H1 (cell line): ENCODE measurements around the gene CLEC2D. TPM values are rescaled to one million over a fixed set of nuclear protein-coding genes. Genes with fewer than 3 reads are reported as not detected.

Source experiments
- CTCF ChIA-PET: fragments of 300-600 bp; sonication (Branson Sonifier 250); formaldehyde crosslinking; loops from one replicate; lab custom pipeline; 2021; ENCODE audit not compliant: partially characterized antibody; lab: Charles Lee
- POLR2A ChIA-PET: fragments of 300-600 bp; sonication (Branson Sonifier 250); formaldehyde crosslinking; loops from one replicate; lab custom pipeline; 2021; ENCODE audit warnings: inconsistent platforms; ENCODE audit not compliant: partially characterized antibody; lab: Charles Lee
- DNase-seq, 2 experiments: peaks; one replicate each; pipeline versions ENCODE4 v3.0.0 to v3.0.0-alpha.2; 2010 to 2022; ENCODE audit warnings: low spot score in 2 of 2, low read depth in 1 of 2, mixed read lengths in 1 of 2
- FAIRE-seq: peaks from 2 replicates; lab custom pipeline; 2011; peaks lifted over from hg19 to GRCh38; lab: Jason Lieb, UNC
- H2AFZ ChIP-seq: 2 replicates; pipeline ENCODE4 v1.8.1; 2012; ENCODE audit warnings: low read length, inconsistent platforms
- H2AK5ac ChIP-seq: 2 replicates; pipeline ENCODE4 v1.6.1; 2013; ENCODE audit warnings: low read depth, low read length
- H2BK120ac ChIP-seq: replicated peaks from 2 replicates; pipeline ENCODE3; 2013; ENCODE audit warnings: low read depth, low read length, inconsistent platforms
- H2BK12ac ChIP-seq: 2 replicates; pipeline ENCODE4 v1.6.1; 2013; ENCODE audit warnings: low read depth, low read length
- H2BK15ac ChIP-seq: 2 replicates; pipeline ENCODE4 v1.6.1; 2013; ENCODE audit warnings: low read length
- H2BK20ac ChIP-seq: 2 replicates; pipeline ENCODE4 v1.6.1; 2013; ENCODE audit warnings: low read length
- H2BK5ac ChIP-seq: 2 replicates; pipeline ENCODE4 v1.6.1; 2013; ENCODE audit warnings: low read depth, low read length
- H3K14ac ChIP-seq: 2 replicates; pipeline ENCODE4 v1.6.1; 2013; ENCODE audit warnings: inconsistent platforms; ENCODE audit not compliant: insufficient read length
- H3K18ac ChIP-seq: 2 replicates; pipeline ENCODE4 v1.6.1; 2013; ENCODE audit warnings: low read length; ENCODE audit errors: extremely low read depth
- H3K23ac ChIP-seq: 2 replicates; pipeline ENCODE4 v1.6.1; 2013; ENCODE audit warnings: inconsistent platforms; ENCODE audit not compliant: insufficient read length
- H3K23me2 ChIP-seq: 2 replicates; pipeline ENCODE4 v1.6.1; 2013; ENCODE audit warnings: low read depth, low read length
- H3K27ac ChIP-seq: 2 replicates; pipeline ENCODE4 v1.6.1; 2011; ENCODE audit warnings: low read depth, low read length, inconsistent platforms
- H3K27me3 ChIP-seq, 4 experiments: replicated peaks in 1 of 4; 1 replicate in 1 of 4; 2 replicates in 3 of 4; pipeline versions ENCODE4 v1.6.1 to v1.8.1; 2011 to 2013; ENCODE audit warnings: low read length in 3 of 4, mild to moderate bottlenecking in 3 of 4, inconsistent platforms in 2 of 4, mixed read lengths in 2 of 4, moderate library complexity in 1 of 4; ENCODE audit not compliant: control insufficient read depth in 3 of 4, insufficient read depth in 3 of 4; ENCODE audit errors: extremely low read depth in 1 of 4
- H3K36me3 ChIP-seq, 4 experiments: 2 replicates each; pipeline versions ENCODE4 v1.6.1 to v1.8.1; 2011 to 2013; ENCODE audit warnings: mild to moderate bottlenecking in 4 of 4, low read length in 3 of 4, moderate library complexity in 2 of 4, control low read depth in 1 of 4, inconsistent platforms in 1 of 4; ENCODE audit not compliant: insufficient read depth in 4 of 4, control insufficient read depth in 2 of 4
- H3K4ac ChIP-seq: replicated peaks from 2 replicates; pipeline ENCODE3; 2013; ENCODE audit warnings: low read length, low read depth, mixed read lengths, inconsistent platforms; ENCODE audit not compliant: insufficient read length
- H3K4me1 ChIP-seq, 4 experiments: replicated peaks in 1 of 4; 1 replicate in 1 of 4; 2 replicates in 3 of 4; pipeline versions ENCODE4 v1.6.1 to v1.8.1; 2011 to 2013; ENCODE audit warnings: low read length in 3 of 4, inconsistent platforms in 2 of 4, mixed read lengths in 1 of 4; ENCODE audit not compliant: insufficient read depth in 4 of 4, control insufficient read depth in 3 of 4
- H3K4me2 ChIP-seq, 2 experiments: 2 replicates each; pipeline versions ENCODE4 v1.6.1 to v1.8.1; 2011 to 2013; ENCODE audit warnings: low read depth in 2 of 2, low read length in 2 of 2, control low read depth in 1 of 2, inconsistent platforms in 1 of 2, mild to moderate bottlenecking in 1 of 2; ENCODE audit not compliant: insufficient read depth in 1 of 2
- H3K4me3 ChIP-seq, 4 experiments: fragments of 200-600, 300-600 bp in 1 of 4; sonication (generic), shearing (Covaris generic), sonication (Bioruptor Twin) in 1 of 4; 2 replicates each; pipeline versions ENCODE4 v1.5.1 to v1.8.1; 2011 to 2016; ENCODE audit warnings: low read length in 4 of 4, low read depth in 3 of 4, control low read depth in 2 of 4, inconsistent platforms in 2 of 4, mild to moderate bottlenecking in 2 of 4, mixed read lengths in 1 of 4, moderate library complexity in 1 of 4; ENCODE audit not compliant: insufficient read depth in 2 of 4; ENCODE audit errors: extremely low read depth in 1 of 4
- H3K56ac ChIP-seq: replicated peaks from 2 replicates; pipeline ENCODE3; 2013; ENCODE audit warnings: low read depth, mild to moderate bottlenecking, mixed read lengths, low read length, inconsistent platforms; ENCODE audit not compliant: insufficient read length
- H3K79me1 ChIP-seq: 2 replicates; pipeline ENCODE4 v1.6.1; 2013; ENCODE audit warnings: low read depth, low read length, control low read depth
- H3K79me2 ChIP-seq, 2 experiments: 2 replicates each; pipeline versions ENCODE4 v1.6.1 to v1.8.1; 2012 to 2013; ENCODE audit warnings: low read length in 2 of 2, mild to moderate bottlenecking in 2 of 2, inconsistent platforms in 1 of 2; ENCODE audit not compliant: insufficient read depth in 2 of 2, control insufficient read depth in 1 of 2
- H3K9ac ChIP-seq, 4 experiments: replicated peaks in 1 of 4; 1 replicate in 1 of 4; 2 replicates in 3 of 4; pipeline versions ENCODE4 v1.6.1 to v1.8.1; 2011 to 2013; ENCODE audit warnings: low read depth in 3 of 4, low read length in 3 of 4, control low read depth in 2 of 4, mild to moderate bottlenecking in 2 of 4, moderate library complexity in 2 of 4, inconsistent platforms in 1 of 4; ENCODE audit errors: extremely low read depth in 1 of 4
- H3K9me3 ChIP-seq, 2 experiments: 2 replicates each; pipeline versions ENCODE4 v1.6.1 to v1.8.1; 2012 to 2013; ENCODE audit warnings: mild to moderate bottlenecking in 2 of 2, moderate library complexity in 2 of 2, control low read depth in 1 of 2, inconsistent platforms in 1 of 2, low read depth in 1 of 2, low read length in 1 of 2, mixed read lengths in 1 of 2; ENCODE audit not compliant: insufficient read depth in 2 of 2
- H4K20me1 ChIP-seq, 2 experiments: replicated peaks in 1 of 2; 2 replicates each; pipeline versions ENCODE3 to v1.8.1; 2011 to 2013; ENCODE audit warnings: inconsistent platforms in 2 of 2, low read length in 2 of 2, mild to moderate bottlenecking in 1 of 2; ENCODE audit not compliant: insufficient read depth in 2 of 2, control insufficient read depth in 1 of 2
- H4K5ac ChIP-seq: 2 replicates; pipeline ENCODE4 v1.6.1; 2013; ENCODE audit warnings: low read length, low read depth, mixed read lengths, inconsistent platforms; ENCODE audit not compliant: insufficient read length
- H4K8ac ChIP-seq: 2 replicates; pipeline ENCODE4 v1.8.0; 2013; ENCODE audit warnings: mild to moderate bottlenecking, moderate library complexity, low read length, inconsistent platforms; ENCODE audit not compliant: insufficient read depth; ENCODE audit errors: extremely low read depth
- H4K91ac ChIP-seq: replicated peaks from 2 replicates; pipeline ENCODE3; 2013; ENCODE audit warnings: low read length, mixed read lengths, inconsistent platforms; ENCODE audit not compliant: insufficient read length
- CBX5 ChIP-seq: fragments of 300-800, 300-1000 bp; sonication (generic); IDR thresholded peaks from 2 replicates; pipeline ENCODE4 v1.7.1; 2016; ENCODE audit warnings: antibody characterized with exemption, low read length, low read depth
- EZH2 ChIP-seq: fragments of 200-600 bp; sonication (generic); IDR thresholded peaks from 2 replicates; pipeline ENCODE4 v1.7.1; 2012; ENCODE audit warnings: low read depth, mild to moderate bottlenecking, moderate library complexity, low read length, inconsistent platforms; ENCODE audit not compliant: severe bottlenecking
- JUND ChIP-seq: IDR thresholded peaks from 2 replicates; pipeline ENCODE4 v1.6.1; 2011; ENCODE audit warnings: mild to moderate bottlenecking, improper control_type of control experiment, low read length
- KDM1A ChIP-seq: fragments of 200-600, 300-600 bp; sonication (generic); IDR thresholded peaks from 2 replicates; pipeline ENCODE4 v1.7.1; 2016; ENCODE audit warnings: mild to moderate bottlenecking, low read length, borderline replicate concordance
- POU5F1 ChIP-seq: IDR thresholded peaks from 2 replicates; pipeline ENCODE4 v1.6.1; 2011; ENCODE audit warnings: low read depth, mild to moderate bottlenecking, low read length, moderate library complexity
- RBBP5 ChIP-seq: IDR thresholded peaks from 2 replicates; pipeline ENCODE4 v1.7.1; 2012; ENCODE audit warnings: low read depth, mild to moderate bottlenecking, inconsistent platforms, low read length, moderate library complexity, borderline replicate concordance
- RFX5 ChIP-seq: IDR thresholded peaks from 2 replicates; pipeline ENCODE4 v1.6.1; 2011; ENCODE audit warnings: low read depth, low read length, improper control_type of control experiment, borderline replicate concordance
- WGBS, 2 experiments: shearing (Covaris generic) in 1 of 2; methylation state at CpG; one replicate each; pipeline versions ENCODE4 v1.1.6 to v1.1.7; 2013 to 2015; ENCODE audit warnings: low lambda C conversion rate in 2 of 2, mixed read lengths in 2 of 2, inconsistent platforms in 1 of 2, low coverage in 1 of 2, missing lambda C conversion rate in 1 of 2; ENCODE audit not compliant: insufficient replicate concordance in 2 of 2, insufficient coverage in 1 of 2, insufficient read length in 1 of 2; ENCODE audit errors: extremely low coverage in 1 of 2, missing lambda C conversion rate in 1 of 2; 5-methylcytosine and 5-hydroxymethylcytosine counted together
- polyA plus RNA-seq, 7 experiments: library from polyadenylated mRNA; depleted of rRNA in 3 of 7; stranded (reverse) in 5 of 7; unstranded in 2 of 7; fragments of >200 nt in 5 of 7; fragments of 200-250 nt in 2 of 7; gene quantifications; 1 replicate in 5 of 7; 2 replicates in 1 of 7; 4 replicates in 1 of 7; pipeline versions ENCODE4 v1.2.1 to v1.2.3, GENCODE V29; 2011 to 2013; ENCODE audit warnings: missing spikeins in 2 of 7, mixed read lengths in 2 of 7
- total RNA-seq: library from RNA; stranded (reverse); fragmentation: NEBNext Ultra II Directional; extraction: Animal tissue kit (Norgen Biotek cat#: 25700); gene quantifications from 2 replicates; pipeline ENCODE4 v1.2.1, GENCODE V29; 2021
- TF ChIP-seq, protein P1 (sequence below): IDR thresholded peaks from 2 replicates; pipeline ENCODE4 v1.6.1; 2012; ENCODE audit warnings: inconsistent platforms

CLEC2D gene
- total and polyA plus RNA-seq, 2 of the 8 experiments (the other 6 are each of a cell fraction or from before 2014, with no cell fraction given): 4.2 to 6.2 TPM

DNA sequence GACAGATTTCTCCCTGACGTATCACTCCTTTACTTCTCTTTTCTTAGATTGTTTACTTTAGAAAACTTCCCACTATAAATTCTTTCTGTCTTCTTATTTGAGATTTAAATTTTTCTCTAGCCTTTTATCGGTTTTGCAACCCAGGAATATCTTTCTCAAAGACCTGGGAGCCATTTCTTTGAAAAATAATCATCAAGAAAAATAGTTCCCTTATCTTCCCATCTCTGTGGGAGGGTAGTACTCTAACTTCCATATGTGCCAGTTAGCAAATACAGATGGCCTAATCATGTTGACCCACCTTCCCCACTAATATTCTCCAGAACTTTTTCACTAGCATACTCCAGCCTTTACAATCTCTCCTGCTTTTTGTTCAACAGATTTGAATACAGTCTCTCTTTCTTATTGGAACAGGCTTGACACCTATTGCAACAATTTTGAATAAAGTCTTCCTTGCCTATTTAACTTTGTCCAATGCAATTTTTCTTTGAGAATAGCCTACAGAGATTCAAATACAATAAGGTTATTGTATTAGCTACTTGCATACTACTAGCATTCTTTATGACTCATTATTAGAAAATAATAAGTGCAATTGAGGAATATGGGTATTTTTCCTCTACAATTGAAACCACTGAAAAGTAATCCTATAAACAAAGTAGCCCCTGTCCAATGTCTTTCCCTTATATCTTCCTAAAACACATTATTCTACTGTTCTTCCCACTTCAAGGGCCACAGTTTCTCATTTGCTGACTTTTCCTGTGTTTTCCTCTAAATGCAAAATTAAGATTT is 34.4 kb upstream of the CLEC2D start:
- no peak overlapping the region for H3K4ac ChIP-seq
- H4K20me1 ChIP-seq: no peaks in the 10 kb centered on the region
- no peak overlapping the region for H2BK20ac ChIP-seq
- no peak overlapping the region for H2BK5ac ChIP-seq
- no peak for DNase-seq
- no peak overlapping the region for H4K5ac ChIP-seq
- H3K23ac ChIP-seq: no peak overlapping the region
- no peak overlapping the region for H2AK5ac ChIP-seq
- 83% methylated on average over 2 of the region's 2 CpGs; no CpG with 5 or more reads in 1 of the 2 experiments for WGBS, 2 experiments
- no peak overlapping the region for H3K14ac ChIP-seq
- CTCF ChIA-PET: interaction anchor here (0.7 to 7.7 kb wide), 15 partner anchors 10 to 302 kb away, joined by 3 to 62 read pairs (median 4); no protein-coding TSS in a partner anchor
- H3K9ac ChIP-seq: no peak overlapping the region
- H3K9me3 ChIP-seq: peaks cover 26% of the 10 kb centered on the region in 2 experiments
- no peak overlapping the region for H2BK15ac ChIP-seq
- no peak overlapping the region for H2BK120ac ChIP-seq
- H3K79me2 ChIP-seq: no peaks in the 10 kb centered on the region
- no peak overlapping the region for H2AFZ ChIP-seq
- H3K27ac ChIP-seq: no peak overlapping the region
- POLR2A ChIA-PET: no interaction called here
- H3K4me2 ChIP-seq: no peak overlapping the region
- no peak overlapping the region for H2BK12ac ChIP-seq
- no peaks in the 10 kb centered on the region for H3K79me1 ChIP-seq
- TF ChIP-seq KDM1A (no peak), EZH2 (no peak), CBX5 (no peak), POU5F1 (no peak), RFX5 (no peak), JUND (no peak), RBBP5 (no peak)
- TF ChIP-seq, protein P1, sequence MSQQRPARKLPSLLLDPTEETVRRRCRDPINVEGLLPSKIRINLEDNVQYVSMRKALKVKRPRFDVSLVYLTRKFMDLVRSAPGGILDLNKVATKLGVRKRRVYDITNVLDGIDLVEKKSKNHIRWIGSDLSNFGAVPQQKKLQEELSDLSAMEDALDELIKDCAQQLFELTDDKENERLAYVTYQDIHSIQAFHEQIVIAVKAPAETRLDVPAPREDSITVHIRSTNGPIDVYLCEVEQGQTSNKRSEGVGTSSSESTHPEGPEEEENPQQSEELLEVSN: no peak
- TF ChIP-seq, all 59 proteins: peak for 0
- Histone ChIP-seq H4K91ac (no peak overlapping the region), H3K27me3 (no peaks in the 10 kb centered on the region), H4K8ac (no peak overlapping the region), H3K36me3 (peaks cover 0 to 9% (median 3%) of the 10 kb centered on the region in 4 experiments; a peak in 2 of 8 replicates), H3K23me2 (no peaks in the 10 kb centered on the region; the same call in 1 of the 2 replicates), H3K56ac (no peak overlapping the region), H3K4me1 (no peaks in the 10 kb centered on the region), H3K18ac (no peak overlapping the region), H3K4me3 (no peak overlapping the region)
- no peak for FAIRE-seq
